DMS53 treated with DMSO at 0.1 percent for 48 hours (cell line): ENCODE results near the gene UBA1.

Experiments used
- DNase-seq: peaks from one replicate; lab custom pipeline; 2025; ENCODE audit not compliant: unreplicated experiment; lab: John Stamatoyannopoulos, UW

The UBA1 gene

GRCh38 chrX:47228550-47229270 is 35.1 kb downstream of the UBA1 start:
- DNase-seq, result no peak

GRCh38 chrX:47229427-47229826 is 35.8 kb downstream of the UBA1 start:
- DNase-seq, result no peak

GRCh38 chrX:47230136-47230868 is 36.7 kb downstream of the UBA1 start:
- DNase-seq, result no peak

- no peak for DNase-seq
Observed at GRCh38 chrX:47231167-47231566, 37.5 kb downstream of the UBA1 start.

- DNase-seq, result no peak
Observed at GRCh38 chrX:47232197-47232802, 38.7 kb downstream of the UBA1 start.

DNA sequence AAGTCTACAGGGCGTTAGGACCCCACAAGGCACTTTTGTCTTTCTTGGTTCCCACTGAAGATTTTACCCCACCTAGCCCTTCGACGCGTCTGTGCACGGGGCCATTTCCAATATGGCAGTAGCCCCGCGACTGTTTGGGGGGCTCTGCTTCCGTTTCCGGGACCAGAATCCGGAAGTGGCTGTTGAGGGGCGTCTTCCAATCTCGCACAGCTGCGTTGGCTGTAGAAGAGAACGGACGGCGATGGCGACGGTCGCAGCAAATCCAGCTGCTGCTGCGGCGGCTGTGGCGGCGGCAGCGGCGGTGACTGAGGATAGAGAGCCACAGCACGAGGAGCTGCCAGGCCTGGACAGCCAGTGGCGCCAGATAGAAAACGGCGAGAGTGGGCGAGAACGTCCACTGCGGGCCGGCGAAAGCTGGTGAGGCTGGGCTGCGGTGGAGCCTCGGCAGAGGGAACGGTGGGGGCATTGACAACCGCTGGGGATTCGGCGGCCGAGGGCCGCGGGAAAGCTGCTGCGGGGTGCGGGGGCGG is 39.2 kb downstream of the UBA1 start, which contains the start of gene USP11:
USP11 (plus strand) TSS at position 207 of the 530 bp plus-strand sequence; CDS start at position 242, 35 bp downstream.
- no peak for DNase-seq

- DNase-seq, result peak; percentile 97
Observed at GRCh38 chrX:47233333-47234113, 39.9 kb downstream of the UBA1 start.

- no peak for DNase-seq
Observed at GRCh38 chrX:47234583-47234982, 41.0 kb downstream of the UBA1 start.

DNA sequence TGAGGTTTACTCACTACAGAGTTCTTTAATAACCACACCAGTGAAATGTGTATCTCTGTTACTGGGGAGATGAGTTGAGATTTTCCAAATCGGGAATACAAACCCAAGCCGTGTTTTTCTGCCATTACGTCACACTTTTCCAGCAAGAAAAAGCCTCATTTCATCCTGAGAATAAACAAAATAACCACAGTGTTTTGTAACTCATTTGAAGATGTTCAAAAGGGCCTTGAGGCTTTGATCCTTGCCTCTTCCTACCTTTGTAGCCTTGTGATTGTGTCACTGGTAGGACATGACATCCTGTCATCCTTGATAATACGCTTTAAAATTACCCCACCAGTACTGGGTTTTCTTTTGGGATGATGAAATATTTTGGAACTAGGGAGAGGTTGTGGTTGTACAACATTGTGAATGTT is 42.1 kb downstream of the UBA1 start:
- DNase-seq, result no peak

DNA sequence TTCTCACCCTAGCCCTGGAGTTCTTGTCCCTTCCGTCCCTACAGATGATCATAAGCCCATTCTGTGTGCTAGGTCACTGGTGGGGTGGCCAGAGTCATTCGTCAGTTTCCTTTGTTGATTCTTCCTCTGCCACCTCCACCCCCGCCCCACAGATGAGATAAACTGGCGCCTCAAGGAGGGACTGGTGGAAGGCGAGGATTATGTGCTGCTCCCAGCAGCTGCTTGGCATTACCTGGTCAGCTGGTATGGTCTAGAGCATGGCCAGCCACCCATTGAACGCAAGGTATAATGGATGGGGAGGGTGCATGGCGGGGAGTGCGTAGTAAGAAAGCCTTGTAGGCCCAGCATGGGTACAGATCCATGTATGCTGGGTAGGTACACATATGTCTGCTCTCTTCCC is 45.6 kb downstream of the UBA1 start:
- DNase-seq, result no peak

DNA sequence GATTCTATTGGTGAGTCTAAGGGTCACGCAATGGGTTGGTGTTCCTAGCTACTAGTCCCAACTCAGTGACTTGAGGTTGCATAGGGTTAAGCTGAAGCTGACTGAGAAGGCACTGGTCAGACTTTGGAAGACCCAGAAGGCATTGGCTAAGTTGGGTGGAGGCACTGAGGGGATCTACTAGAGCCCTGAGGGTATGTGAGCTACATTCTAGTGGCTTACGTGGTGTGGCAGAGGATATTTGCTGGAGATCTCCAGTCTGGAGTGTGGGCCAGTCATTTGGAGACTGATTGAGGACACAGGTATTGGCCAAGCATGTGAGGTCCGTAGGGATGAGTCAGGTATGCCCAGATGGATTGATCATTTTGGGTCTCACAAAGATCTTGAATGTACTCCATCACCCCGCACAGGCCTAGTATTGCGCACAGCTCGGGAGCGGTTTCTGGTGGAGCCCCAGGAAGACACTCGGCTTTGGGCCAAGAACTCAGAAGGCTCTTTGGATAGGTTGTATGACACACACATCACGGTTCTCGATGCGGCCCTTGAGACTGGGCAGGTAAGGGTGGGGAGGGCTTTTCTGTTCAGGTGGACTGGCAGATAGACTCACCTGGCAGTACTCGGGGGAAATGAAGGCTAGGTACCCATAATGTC is 46.4 kb downstream of the UBA1 start:
- no peak for DNase-seq

- DNase-seq, result no peak
Observed at GRCh38 chrX:47240619-47241018, 47.0 kb downstream of the UBA1 start.

DNA sequence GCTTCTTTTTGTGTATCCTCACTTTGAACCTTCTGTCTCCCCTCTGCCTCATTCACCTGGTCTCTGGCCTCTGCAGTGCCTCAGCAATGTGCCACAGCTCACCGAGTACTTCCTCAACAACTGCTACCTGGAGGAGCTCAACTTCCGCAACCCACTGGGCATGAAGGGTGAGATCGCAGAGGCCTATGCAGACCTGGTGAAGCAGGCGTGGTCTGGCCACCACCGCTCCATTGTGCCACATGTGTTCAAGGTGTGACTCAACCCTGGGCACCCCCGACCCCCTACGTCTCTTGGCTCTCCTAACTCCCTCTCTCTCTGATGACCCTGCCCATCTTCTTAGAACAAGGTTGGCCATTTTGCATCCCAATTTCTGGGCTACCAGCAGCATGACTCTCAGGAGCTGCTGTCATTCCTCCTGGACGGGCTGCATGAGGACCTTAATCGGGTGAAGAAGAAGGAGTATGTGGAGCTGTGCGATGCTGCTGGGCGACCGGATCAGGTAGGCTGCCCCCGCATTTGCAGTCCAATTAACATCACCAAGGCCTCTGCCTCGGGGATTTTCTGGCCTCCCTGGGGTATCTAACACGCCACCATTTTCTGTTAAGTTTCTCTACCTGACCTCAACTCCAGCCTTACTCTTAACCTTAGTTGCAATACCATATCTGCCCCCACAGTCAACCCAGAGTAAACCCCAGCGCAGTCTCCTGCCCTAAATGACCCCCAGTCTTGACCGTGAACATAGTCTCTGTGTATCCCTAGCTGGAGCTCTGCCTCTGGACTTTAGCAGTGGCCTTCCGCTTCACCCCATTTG is 47.8 kb downstream of the UBA1 start:
- DNase-seq, result no peak

DNA sequence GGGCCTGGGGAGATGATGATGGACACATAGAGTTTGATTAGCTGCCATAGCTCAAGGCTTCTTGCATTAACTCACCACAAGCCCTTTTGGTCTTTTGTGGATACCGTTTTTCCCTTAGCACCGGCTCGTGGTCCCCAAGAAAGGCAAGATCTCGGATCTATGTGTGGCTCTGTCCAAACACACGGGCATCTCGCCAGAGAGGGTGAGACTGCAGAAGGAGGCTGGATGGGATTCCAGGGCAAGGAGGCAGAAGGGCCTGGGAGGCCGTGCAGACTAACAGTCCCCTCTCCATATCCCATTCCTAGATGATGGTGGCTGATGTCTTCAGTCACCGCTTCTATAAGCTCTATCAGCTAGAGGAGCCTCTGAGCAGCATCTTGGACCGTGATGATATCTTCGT is 48.7 kb downstream of the UBA1 start:
- DNase-seq, result no peak

DNA sequence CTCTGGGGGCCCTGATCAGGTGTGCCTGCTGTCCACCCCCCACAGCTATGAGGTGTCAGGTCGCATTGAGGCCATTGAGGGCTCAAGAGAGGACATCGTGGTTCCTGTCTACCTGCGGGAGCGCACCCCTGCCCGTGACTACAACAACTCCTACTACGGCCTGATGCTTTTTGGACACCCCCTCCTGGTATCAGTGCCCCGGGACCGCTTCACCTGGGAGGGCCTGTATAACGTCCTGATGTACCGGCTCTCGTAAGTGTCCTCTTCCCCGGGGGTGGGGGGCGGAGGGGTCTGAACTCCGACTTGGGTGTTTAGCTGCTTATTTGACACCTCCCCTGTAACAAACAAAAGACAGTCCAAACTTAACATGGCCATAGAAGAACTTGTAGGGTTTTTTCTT is 49.7 kb downstream of the UBA1 start:
- no peak for DNase-seq

DNA sequence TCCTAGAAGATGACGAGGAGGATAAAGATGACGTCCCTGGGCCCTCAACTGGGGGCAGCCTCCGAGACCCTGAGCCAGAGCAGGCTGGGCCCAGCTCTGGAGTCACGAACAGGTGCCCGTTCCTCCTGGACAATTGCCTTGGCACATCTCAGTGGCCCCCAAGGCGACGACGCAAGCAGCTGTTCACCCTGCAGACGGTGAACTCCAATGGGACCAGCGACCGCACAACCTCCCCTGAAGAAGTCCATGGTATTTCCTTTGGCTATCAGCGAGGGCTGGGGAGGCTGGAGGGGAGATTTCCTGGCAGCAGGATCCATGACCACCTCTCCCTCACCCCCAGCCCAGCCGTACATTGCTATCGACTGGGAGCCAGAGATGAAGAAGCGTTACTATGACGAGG is 51.0 kb downstream of the UBA1 start:
- no peak for DNase-seq

- DNase-seq, result no peak
Observed at GRCh38 chrX:47245156-47245555, 51.5 kb downstream of the UBA1 start.

- no peak for DNase-seq
Observed at GRCh38 chrX:47247206-47247998, 53.8 kb downstream of the UBA1 start.

- DNase-seq, result no peak
Observed at GRCh38 chrX:47247999-47248320, 54.3 kb downstream of the UBA1 start.
